ENCODE measurements around the gene ATOSA.

- TF ChIP-seq EZH2 (IDR thresholded peaks at IDR 0.05), result no peak
- no peak for TF ChIP-seq EZH2phosphoT487 (IDR thresholded peaks at IDR 0.05; ENCODE audit: borderline replicate concordance)
- no peak for TF ChIP-seq CTCF (IDR thresholded peaks at IDR 0.05 in 2 of 3, conservative IDR thresholded peaks at IDR 0.05 in 1 of 3; ENCODE audit: borderline replicate concordance in 1 of 3, insufficient read depth in 1 of 3, low read depth in 2 of 3, low read length in 2 of 3)
- TF ChIP-seq POLR2A (IDR thresholded peaks at IDR 0.05; ENCODE audit: borderline replicate concordance, extremely low read depth, insufficient read depth, insufficient read length), result no peak
- TF ChIP-seq ZNF274 (IDR thresholded peaks at IDR 0.05; ENCODE audit: low read depth, low read length), result no peak
- TF ChIP-seq YY1 (IDR thresholded peaks at IDR 0.05; ENCODE audit: extremely low read depth, insufficient replicate concordance, low read depth, low read length), result no peak
- no peak for TF ChIP-seq MAX (IDR thresholded peaks at IDR 0.05)
- no peak for TF ChIP-seq RAD21 (IDR thresholded peaks at IDR 0.05; ENCODE audit: low read depth)
- TF ChIP-seq REST (IDR thresholded peaks at IDR 0.05; ENCODE audit: low read depth), result no peak
- no peak for TF ChIP-seq POLR2AphosphoS5 (IDR thresholded peaks at IDR 0.05; ENCODE audit: low read depth, low read length)
These were observed 36.2 kb upstream of the ATOSA start for GRCh38 chr15:52715411-52715810.
